K562 (cell line): Measurements from ENCODE around the gene ZNF785. TPM values are rescaled to one million over a fixed set of nuclear protein-coding genes. Genes with fewer than 3 reads are reported as not detected.

ENCODE experiments used
- AFF1 ChIP-seq, 2 experiments: fragments of 450-650 bp; IDR thresholded peaks; 2 replicates each; pipeline ENCODE4 v1.6.1; 2018; ENCODE audit warnings: mild to moderate bottlenecking in 2 of 2, low read depth in 1 of 2; ENCODE audit not compliant: partially characterized antibody in 2 of 2
- BACH1 ChIP-seq: fragments of 200-800 bp; sonication (Bioruptor generic); IDR thresholded peaks from 2 replicates; pipeline ENCODE4 v1.6.1; 2016; ENCODE audit warnings: missing genetic modification characterization, missing compliant biosample characterization
- BRF2 ChIP-seq: IDR thresholded peaks from 3 replicates; pipeline ENCODE4 v1.6.1; 2011; ENCODE audit warnings: borderline replicate concordance, mild to moderate bottlenecking; ENCODE audit not compliant: insufficient read length, insufficient read depth
- CREM ChIP-seq: IDR thresholded peaks from 2 replicates; pipeline ENCODE4 v1.6.1; 2014; ENCODE audit warnings: antibody characterized with exemption, low read depth
- KHSRP ChIP-seq: fragments of 450-650 bp; IDR thresholded peaks from 2 replicates; pipeline ENCODE4 v1.6.1; 2017
- POLR3A ChIP-seq: IDR thresholded peaks from 2 replicates; pipeline ENCODE4 v1.6.1; 2011; ENCODE audit warnings: borderline replicate concordance, mild to moderate bottlenecking, moderate library complexity; ENCODE audit not compliant: insufficient read length, insufficient read depth; ENCODE audit errors: extremely low read depth
- SMAD1 ChIP-seq: fragments of 150-350 bp; IDR thresholded peaks from 2 replicates; pipeline ENCODE4 v1.6.1; 2014; ENCODE audit warnings: low read length, low read depth; ENCODE audit not compliant: partially characterized antibody
- polyA plus RNA-seq, 8 experiments: library from polyadenylated mRNA; depleted of rRNA in 4 of 8; stranded (reverse) in 5 of 8; unstranded in 3 of 8; fragments of >200 nt; fragmentation: Nextera tagmentation in 2 of 8; fragmentation: Illumina TruSeq in 1 of 8; extraction: Ambion mirVana in 2 of 8; extraction: Trizol in 1 of 8; gene quantifications; 2 replicates each; pipeline versions ENCODE4 v1.2.1 to v1.2.3, GENCODE V29; 2011 to 2014; ENCODE audit warnings: inconsistent platforms in 1 of 8, missing spikeins in 1 of 8
- total RNA-seq, 7 experiments: library from RNA; depleted of rRNA in 6 of 7; stranded (reverse); fragments of >200 nt in 6 of 7; fragmentation: Illumina TruSeq in 2 of 7; extraction: Trizol in 2 of 7; gene quantifications; 2 replicates each; pipeline versions ENCODE4 v1.2.1 to v1.2.3, GENCODE V29; 2011 to 2021; ENCODE audit warnings: low replicate concordance in 1 of 7
- TF ChIP-seq, protein P1 (sequence below), 2 experiments: fragments of 450-650 bp; formaldehyde crosslinking in 1 of 2; IDR thresholded peaks; 2 replicates each; pipeline versions ENCODE4 v1.4.0 to v1.6.1; 2014 to 2020; ENCODE audit warnings: mild to moderate bottlenecking in 2 of 2, borderline replicate concordance in 1 of 2, low read depth in 1 of 2
- TF ChIP-seq, protein P2 (sequence below): IDR thresholded peaks from 2 replicates; pipeline ENCODE4 v1.6.1; 2012; ENCODE audit warnings: low read depth, low read length, improper control_type of control experiment, borderline replicate concordance

Gene ZNF785
- total and polyA plus RNA-seq, 9 of the 15 experiments (the other 6 are each of a cell fraction or from before 2014, with no cell fraction given) = 0.64 to 11.0 (median 6.4) TPM

DNA sequence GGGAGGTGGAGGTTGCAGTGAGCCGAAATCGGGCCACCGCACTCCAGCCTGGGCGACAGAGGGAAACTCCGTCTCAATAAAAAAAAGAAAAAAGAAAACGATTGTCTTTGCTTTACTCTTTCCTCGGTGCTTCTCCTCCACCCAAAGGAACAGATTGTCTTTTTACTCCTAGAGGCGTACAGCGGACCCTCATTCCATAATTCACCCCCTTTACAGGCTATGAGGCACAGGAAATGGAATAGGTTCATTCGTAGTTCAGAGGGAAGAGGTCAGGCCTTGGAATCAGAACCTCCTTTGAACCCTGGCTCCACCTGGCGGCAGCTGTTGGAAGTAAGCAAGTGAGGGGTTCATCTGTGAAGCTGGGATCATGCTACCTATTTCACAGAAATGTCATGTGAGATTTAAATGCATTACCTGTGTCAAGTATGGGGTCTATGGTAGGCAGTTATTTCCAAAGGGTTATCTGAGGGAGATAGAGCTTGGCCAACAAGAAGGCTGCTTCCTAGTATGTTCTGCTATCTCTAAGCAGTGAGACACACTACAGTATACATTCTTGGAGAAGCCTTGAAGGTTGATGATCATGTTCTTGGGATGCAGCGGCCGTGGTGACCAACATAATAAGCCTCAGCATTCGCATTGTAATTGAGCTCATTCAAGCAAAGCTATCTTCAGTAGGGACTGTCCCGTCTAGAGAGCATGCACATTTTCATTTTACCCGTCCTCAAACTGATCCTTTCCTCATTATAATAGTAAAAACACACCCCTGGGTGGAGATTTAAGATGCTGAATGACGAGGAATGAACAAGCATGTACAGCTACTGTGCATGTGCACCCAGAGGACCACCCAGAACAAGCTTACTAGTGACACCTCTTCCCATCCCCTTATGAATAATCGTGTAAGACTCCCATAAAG lies 43.4 kb upstream of the ZNF785 start (continued):
- TF ChIP-seq BACH1 (tag) (peak; percentile 28; the same call in 1 of the 2 replicates), BRF2 (no peak), AFF1 (IDR thresholded peaks at IDR 0.05; ENCODE audit: low read depth in 1 of 2, partially characterized antibody in 2 of 2) (peak in 1 of 2 experiments; percentile 37), KHSRP (no peak), SMAD1 (peak; percentile 37), CREM (0 out of 2 replicates have a peak, but pooled peaks have one; percentile 18), POLR3A (no peak)
- TF ChIP-seq, protein P1, sequence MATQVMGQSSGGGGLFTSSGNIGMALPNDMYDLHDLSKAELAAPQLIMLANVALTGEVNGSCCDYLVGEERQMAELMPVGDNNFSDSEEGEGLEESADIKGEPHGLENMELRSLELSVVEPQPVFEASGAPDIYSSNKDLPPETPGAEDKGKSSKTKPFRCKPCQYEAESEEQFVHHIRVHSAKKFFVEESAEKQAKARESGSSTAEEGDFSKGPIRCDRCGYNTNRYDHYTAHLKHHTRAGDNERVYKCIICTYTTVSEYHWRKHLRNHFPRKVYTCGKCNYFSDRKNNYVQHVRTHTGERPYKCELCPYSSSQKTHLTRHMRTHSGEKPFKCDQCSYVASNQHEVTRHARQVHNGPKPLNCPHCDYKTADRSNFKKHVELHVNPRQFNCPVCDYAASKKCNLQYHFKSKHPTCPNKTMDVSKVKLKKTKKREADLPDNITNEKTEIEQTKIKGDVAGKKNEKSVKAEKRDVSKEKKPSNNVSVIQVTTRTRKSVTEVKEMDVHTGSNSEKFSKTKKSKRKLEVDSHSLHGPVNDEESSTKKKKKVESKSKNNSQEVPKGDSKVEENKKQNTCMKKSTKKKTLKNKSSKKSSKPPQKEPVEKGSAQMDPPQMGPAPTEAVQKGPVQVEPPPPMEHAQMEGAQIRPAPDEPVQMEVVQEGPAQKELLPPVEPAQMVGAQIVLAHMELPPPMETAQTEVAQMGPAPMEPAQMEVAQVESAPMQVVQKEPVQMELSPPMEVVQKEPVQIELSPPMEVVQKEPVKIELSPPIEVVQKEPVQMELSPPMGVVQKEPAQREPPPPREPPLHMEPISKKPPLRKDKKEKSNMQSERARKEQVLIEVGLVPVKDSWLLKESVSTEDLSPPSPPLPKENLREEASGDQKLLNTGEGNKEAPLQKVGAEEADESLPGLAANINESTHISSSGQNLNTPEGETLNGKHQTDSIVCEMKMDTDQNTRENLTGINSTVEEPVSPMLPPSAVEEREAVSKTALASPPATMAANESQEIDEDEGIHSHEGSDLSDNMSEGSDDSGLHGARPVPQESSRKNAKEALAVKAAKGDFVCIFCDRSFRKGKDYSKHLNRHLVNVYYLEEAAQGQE (IDR thresholded peaks at IDR 0.05; ENCODE audit: borderline replicate concordance) = peak; percentile 88
- TF ChIP-seq, protein P1 (CRISPR knock-in tag; IDR thresholded peaks at IDR 0.05; ENCODE audit: low read depth) = no peak
- TF ChIP-seq, protein P2, sequence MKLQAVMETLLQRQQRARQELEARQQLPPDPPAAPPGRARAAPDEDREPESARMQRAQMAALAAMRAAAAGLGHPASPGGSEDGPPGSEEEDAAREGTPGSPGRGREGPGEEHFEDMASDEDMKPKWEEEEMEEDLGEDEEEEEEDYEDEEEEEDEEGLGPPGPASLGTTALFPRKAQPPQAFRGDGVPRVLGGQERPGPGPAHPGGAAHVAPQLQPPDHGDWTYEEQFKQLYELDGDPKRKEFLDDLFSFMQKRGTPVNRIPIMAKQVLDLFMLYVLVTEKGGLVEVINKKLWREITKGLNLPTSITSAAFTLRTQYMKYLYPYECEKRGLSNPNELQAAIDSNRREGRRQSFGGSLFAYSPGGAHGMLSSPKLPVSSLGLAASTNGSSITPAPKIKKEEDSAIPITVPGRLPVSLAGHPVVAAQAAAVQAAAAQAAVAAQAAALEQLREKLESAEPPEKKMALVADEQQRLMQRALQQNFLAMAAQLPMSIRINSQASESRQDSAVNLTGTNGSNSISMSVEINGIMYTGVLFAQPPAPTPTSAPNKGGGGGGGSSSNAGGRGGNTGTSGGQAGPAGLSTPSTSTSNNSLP = no peak
